Thyroid gland (tissue), 4 donors: ENCODE results near the gene TRMT10C. TPM values are rescaled to one million over a fixed set of nuclear protein-coding genes. Genes with fewer than 3 reads are reported as not detected.

ENCODE experiments used
- DNase-seq, 2 donors: peaks; one replicate each; pipeline ENCODE4 v3.0.0-alpha.2; 2019
- H3K27ac ChIP-seq, 3 donors: fragments of 200-600 bp; sonication (generic); 1 replicate in 2 of 3; 2 replicates in 1 of 3; pipeline ENCODE4 v1.5.1; 2016 to 2019; ENCODE audit warnings: mild to moderate bottlenecking in 1 of 3, moderate library complexity in 1 of 3
- H3K27me3 ChIP-seq: fragments of 200-600 bp; sonication (generic); one replicate; pipeline ENCODE4 v1.5.1; 2019
- H3K36me3 ChIP-seq, 2 donors: fragments of 200-600 bp; sonication (generic); one replicate each; pipeline ENCODE4 v1.5.1; 2016 to 2019
- H3K4me1 ChIP-seq, 2 donors: fragments of 200-600 bp; sonication (generic); one replicate each; pipeline ENCODE4 v1.5.1; 2017 to 2019
- H3K4me3 ChIP-seq, 3 donors: fragments of 200-600 bp; sonication (generic); replicated peaks in 1 of 3; 1 replicate in 2 of 3; 2 replicates in 1 of 3; pipeline ENCODE4 v1.5.1; 2016; ENCODE audit warnings: mild to moderate bottlenecking in 1 of 3
- H3K9me3 ChIP-seq: fragments of 200-600 bp; sonication (generic); one replicate; pipeline ENCODE4 v1.5.1; 2017
- POLR2A ChIP-seq, 2 donors: fragments of 450-650 bp; IDR thresholded peaks; one replicate each; pipeline ENCODE4 v1.6.1; 2017; ENCODE audit warnings: antibody characterized with exemption in 2 of 2, mild to moderate bottlenecking in 2 of 2, moderate library complexity in 1 of 2
- WGBS, 2 donors: methylation state at CpG; one replicate each; pipeline ENCODE4 v1.1.5; 2017; 5-methylcytosine and 5-hydroxymethylcytosine counted together
- intact Hi-C: fragments of 100-400 bp; cut with DNase I; formaldehyde crosslinking; loops from one replicate; pipeline ENCODE4 v1.15.1; 2023
- total RNA-seq, 4 donors: library from RNA; depleted of rRNA; stranded (reverse); fragments of >200 nt; gene quantifications; one replicate each; pipeline ENCODE4 v1.2.3, GENCODE V29; 2016
- TF ChIP-seq, protein P1 (sequence below), 6 experiments: fragments of 200-600 bp in 3 of 6; fragments of 450-650 bp in 3 of 6; sonication (generic) in 3 of 6; IDR thresholded peaks; one replicate each; pipeline ENCODE4 v1.5.1; 2016 to 2019; ENCODE audit warnings: antibody characterized with exemption in 6 of 6, mild to moderate bottlenecking in 2 of 6, inconsistent platforms in 1 of 6, moderate library complexity in 1 of 6

Gene TRMT10C
- total RNA-seq, 4 donors from 2014 or later, result 11.7 to 22.2 (median 18.6) TPM

DNA sequence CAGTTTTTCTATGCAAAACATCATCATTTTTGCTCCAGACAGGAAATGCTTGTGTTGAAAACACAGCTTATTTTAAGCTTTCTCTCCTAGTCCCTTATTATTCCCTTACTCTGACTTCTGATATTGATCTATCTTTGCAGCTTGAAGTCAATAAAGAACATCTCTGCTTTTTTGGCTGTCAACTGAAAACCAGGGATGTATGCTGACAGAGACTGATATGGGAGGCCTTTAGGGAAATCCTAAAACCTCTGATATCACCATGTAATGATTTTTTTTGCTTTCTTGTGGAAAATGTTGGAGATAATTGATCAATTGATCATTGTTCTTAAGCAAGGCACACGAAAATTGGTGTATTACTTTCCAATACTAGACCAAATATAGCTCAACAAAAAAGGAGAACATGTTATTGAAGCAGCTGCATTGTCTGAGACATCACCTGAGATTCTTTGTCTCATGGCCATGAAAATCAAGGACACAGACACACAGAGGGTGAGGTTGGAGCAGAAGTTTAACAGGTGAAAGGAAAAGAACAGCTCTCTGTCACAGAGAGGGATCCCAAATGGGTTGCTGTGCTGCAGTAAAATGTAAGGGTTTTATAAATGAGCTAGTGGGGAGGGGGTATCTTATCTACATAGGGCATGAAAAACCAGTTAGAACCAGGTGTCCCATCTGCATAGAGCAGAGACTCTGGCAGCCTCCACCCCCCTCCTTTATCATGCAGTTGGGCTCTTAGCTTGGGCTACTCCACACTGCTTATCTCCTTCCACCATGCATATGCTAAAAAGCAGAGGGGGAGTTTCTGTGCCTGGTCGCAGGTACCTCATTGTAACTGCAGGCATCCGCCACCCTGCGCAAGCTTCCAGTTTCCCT is 31.6 kb upstream of the TRMT10C start:
- WGBS, 2 donors, result 83 to 84% methylated on average over 4 of the region's 4 CpGs
- Histone ChIP-seq H3K36me3 (no peaks in the 10 kb centered on the region), H3K9me3 (no peaks in the 10 kb centered on the region), H3K4me3 (no peak overlapping the region), H3K27ac (no peak overlapping the region), H3K4me1 (no peaks in the 10 kb centered on the region), H3K27me3 (no peaks in the 10 kb centered on the region)
- intact Hi-C loops, result no loop called here
- DNase-seq, result no peak
- TF ChIP-seq POLR2A (IDR thresholded peaks at IDR 0.05), result no peak
- TF ChIP-seq, protein P1, sequence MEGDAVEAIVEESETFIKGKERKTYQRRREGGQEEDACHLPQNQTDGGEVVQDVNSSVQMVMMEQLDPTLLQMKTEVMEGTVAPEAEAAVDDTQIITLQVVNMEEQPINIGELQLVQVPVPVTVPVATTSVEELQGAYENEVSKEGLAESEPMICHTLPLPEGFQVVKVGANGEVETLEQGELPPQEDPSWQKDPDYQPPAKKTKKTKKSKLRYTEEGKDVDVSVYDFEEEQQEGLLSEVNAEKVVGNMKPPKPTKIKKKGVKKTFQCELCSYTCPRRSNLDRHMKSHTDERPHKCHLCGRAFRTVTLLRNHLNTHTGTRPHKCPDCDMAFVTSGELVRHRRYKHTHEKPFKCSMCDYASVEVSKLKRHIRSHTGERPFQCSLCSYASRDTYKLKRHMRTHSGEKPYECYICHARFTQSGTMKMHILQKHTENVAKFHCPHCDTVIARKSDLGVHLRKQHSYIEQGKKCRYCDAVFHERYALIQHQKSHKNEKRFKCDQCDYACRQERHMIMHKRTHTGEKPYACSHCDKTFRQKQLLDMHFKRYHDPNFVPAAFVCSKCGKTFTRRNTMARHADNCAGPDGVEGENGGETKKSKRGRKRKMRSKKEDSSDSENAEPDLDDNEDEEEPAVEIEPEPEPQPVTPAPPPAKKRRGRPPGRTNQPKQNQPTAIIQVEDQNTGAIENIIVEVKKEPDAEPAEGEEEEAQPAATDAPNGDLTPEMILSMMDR (IDR thresholded peaks at IDR 0.05), result no peak

DNA sequence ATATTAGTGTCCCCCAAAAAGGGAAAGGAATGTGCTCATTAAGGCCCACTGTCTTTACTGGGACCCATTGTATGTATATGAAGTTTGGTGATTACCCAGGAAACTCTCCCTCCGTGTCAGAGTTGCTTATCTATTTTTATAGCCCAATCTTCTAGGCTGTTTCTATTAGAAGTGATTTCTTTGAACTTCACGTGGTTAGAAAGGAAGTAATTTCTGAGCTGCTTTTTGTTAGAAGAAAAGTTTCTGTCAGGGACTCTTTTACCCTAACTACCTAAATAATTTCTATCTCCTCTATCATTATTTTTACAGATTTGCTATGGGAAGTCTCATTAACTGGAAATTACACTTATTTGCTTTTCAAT is 31.0 kb upstream of the TRMT10C start:
- DNase-seq, result no peak
- H3K4me3 ChIP-seq, result no peak overlapping the region
- H3K27ac ChIP-seq, result no peak overlapping the region
- H3K9me3 ChIP-seq, result no peaks in the 10 kb centered on the region
- TF ChIP-seq, protein P1 (IDR thresholded peaks at IDR 0.05), result no peak
- TF ChIP-seq POLR2A (IDR thresholded peaks at IDR 0.05), result no peak
- intact Hi-C loops, result no loop called here
- WGBS, 2 donors, result 65 to 78% methylated on average over 2 of the region's 2 CpGs
- no peaks in the 10 kb centered on the region for H3K36me3 ChIP-seq
- H3K27me3 ChIP-seq, result no peaks in the 10 kb centered on the region
- no peaks in the 10 kb centered on the region for H3K4me1 ChIP-seq

DNA sequence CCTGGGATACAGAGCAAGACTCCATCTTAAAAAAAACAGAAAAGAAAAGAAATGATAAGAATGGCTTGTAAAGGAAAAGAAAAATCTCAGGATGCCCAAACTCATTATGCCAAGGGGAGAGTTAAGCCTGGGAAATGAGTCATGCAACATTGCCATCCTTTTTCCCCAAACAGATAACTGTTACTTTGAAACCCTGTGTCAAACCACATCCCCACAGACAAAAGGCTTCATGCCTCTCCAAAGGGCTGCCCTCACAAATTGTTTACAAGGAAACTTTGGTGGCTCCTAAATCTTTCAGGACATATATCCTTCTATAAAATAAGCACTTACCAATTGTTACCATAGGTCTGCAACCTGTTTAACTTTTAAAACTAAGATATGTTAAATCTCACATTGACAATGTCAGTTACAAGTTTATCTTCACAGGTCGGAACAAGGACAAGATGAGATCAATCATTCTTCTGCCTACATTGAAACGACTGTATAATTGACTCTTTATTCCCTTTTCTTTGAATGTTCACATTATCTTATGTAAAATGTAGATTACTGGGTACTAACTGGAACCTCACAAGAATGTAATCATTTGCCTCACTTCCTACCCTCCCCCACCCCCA is 30.1 kb upstream of the TRMT10C start:
- intact Hi-C loops, result no loop called here
- 51% methylated on average over 2 of the region's 2 CpGs for whole genome bisulfite sequencing, 2 donors

DNA sequence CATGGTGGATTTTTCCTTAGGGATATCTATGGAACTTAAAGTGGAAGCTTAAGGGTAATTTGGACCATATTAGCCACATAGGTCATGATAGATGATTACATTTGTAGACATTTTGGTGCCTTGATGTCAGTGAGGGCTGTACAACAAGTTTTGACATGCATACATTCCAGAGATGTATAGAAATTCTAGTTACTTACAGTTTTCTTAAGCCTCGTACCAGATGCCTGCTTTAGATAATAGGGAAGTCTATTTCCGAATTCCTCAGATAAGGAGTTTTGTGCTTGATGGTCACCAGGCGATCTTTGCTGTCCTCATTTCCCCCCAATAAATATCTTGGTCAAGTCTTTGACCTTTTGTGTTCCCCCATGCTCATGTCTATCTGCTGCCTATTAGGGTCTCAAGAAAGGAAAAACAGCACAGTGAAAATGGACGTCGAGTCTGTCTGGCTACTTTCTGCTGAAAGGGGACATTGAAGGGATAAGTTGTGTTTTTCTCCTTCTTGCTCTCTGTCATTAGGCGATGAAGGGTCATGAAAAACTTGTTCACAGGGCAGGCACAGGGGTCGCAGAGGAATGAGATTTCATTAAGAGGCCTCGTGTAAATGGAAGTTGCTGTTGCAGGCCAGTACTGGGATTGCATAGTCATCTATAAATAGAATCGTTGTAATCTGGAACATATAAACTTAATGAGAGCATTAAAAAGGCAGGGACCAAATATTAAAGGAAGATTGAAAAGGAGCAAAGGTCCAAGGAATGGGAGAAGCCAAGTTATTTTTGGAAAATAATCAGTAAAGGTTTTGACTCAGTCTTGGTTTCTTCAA is 28.7 kb upstream of the TRMT10C start:
- TF ChIP-seq POLR2A (IDR thresholded peaks at IDR 0.05), result no peak
- TF ChIP-seq, protein P1 (IDR thresholded peaks at IDR 0.05), result no peak
- no peak for DNase-seq
- WGBS, 2 donors, result 65 to 68% methylated on average over 9 of the region's 9 CpGs
- Histone ChIP-seq H3K36me3 (no peaks in the 10 kb centered on the region), H3K9me3 (no peaks in the 10 kb centered on the region), H3K4me1 (no peaks in the 10 kb centered on the region), H3K4me3 (no peak overlapping the region), H3K27ac (no peak overlapping the region), H3K27me3 (no peaks in the 10 kb centered on the region)
- intact Hi-C loops, result no loop called here

More for the DNA sequence above, 30.1 kb upstream of the TRMT10C start:
- no peaks in the 10 kb centered on the region for H3K4me1 ChIP-seq
- H3K4me3 ChIP-seq, result no peak overlapping the region
- H3K27me3 ChIP-seq, result no peaks in the 10 kb centered on the region
- no peak overlapping the region for H3K27ac ChIP-seq
- no peak for TF ChIP-seq POLR2A (IDR thresholded peaks at IDR 0.05)
- TF ChIP-seq, protein P1 (IDR thresholded peaks at IDR 0.05), result no peak
- no peak for DNase-seq
- no peaks in the 10 kb centered on the region for H3K9me3 ChIP-seq
- no peaks in the 10 kb centered on the region for H3K36me3 ChIP-seq
